GM23338 (cell line): ENCODE measurements around the gene POC1B. TPM values are rescaled to one million over a fixed set of nuclear protein-coding genes. Genes with fewer than 3 reads are reported as not detected.

Experiments used
- ATAC-seq: fragments of 200-7000 bp; cut with Tn5 transposase; 3 replicates; pipeline ENCODE4 v1.9.1; 2020
- DNase-seq: peaks from one replicate; pipeline ENCODE4 v3.0.0-alpha.2; 2015; ENCODE audit warnings: low spot score
- H2AFZ ChIP-seq: fragments of 200-600 bp; sonication (generic); 2 replicates; pipeline ENCODE4 v1.8.0; 2016; ENCODE audit warnings: antibody characterized with exemption, mild to moderate bottlenecking, moderate library complexity
- H3F3A ChIP-seq: fragments of 200-600 bp; sonication (generic); replicated peaks from 2 replicates; pipeline ENCODE4 v1.8.0; 2017; ENCODE audit warnings: antibody characterized with exemption, mixed run types, low read depth
- H3K27ac ChIP-seq: fragments of 200-600 bp; sonication (generic); 2 replicates; pipeline ENCODE4 v1.6.1; 2016; ENCODE audit warnings: low read depth
- H3K27me3 ChIP-seq: fragments of 200-600 bp; sonication (generic); 2 replicates; pipeline ENCODE4 v1.8.0; 2016; ENCODE audit warnings: mild to moderate bottlenecking, mixed run types, moderate library complexity; ENCODE audit not compliant: insufficient read depth
- H3K36me3 ChIP-seq: fragments of 200-600 bp; sonication (generic); 2 replicates; pipeline ENCODE4 v1.8.0; 2016; ENCODE audit warnings: mild to moderate bottlenecking; ENCODE audit not compliant: insufficient read depth
- H3K4me1 ChIP-seq: fragments of 200-600 bp; sonication (generic); 2 replicates; pipeline ENCODE4 v1.8.0; 2016; ENCODE audit warnings: mild to moderate bottlenecking, moderate library complexity; ENCODE audit not compliant: insufficient read depth
- H3K4me2 ChIP-seq: fragments of 200-600 bp; sonication (generic); 2 replicates; pipeline ENCODE4 v1.7.1; 2017; ENCODE audit warnings: mixed run types
- H3K4me3 ChIP-seq: fragments of 200-600 bp; sonication (generic); 2 replicates; pipeline ENCODE4 v1.6.1; 2016; ENCODE audit warnings: mixed run types
- H3K79me2 ChIP-seq: fragments of 200-600 bp; sonication (generic); replicated peaks from 2 replicates; pipeline ENCODE4 v1.8.0; 2017; ENCODE audit warnings: mild to moderate bottlenecking; ENCODE audit not compliant: insufficient read depth
- H3K9me2 ChIP-seq: fragments of 200-600 bp; sonication (generic); 2 replicates; pipeline ENCODE4 v1.8.0; 2017; ENCODE audit not compliant: insufficient read depth
- H4K20me1 ChIP-seq: fragments of 200-600 bp; sonication (generic); replicated peaks from 2 replicates; pipeline ENCODE4 v1.8.0; 2017; ENCODE audit warnings: mild to moderate bottlenecking; ENCODE audit not compliant: insufficient read depth
- H3K27ac Mint-ChIP-seq: 2 replicates; pipeline ENCODE4 v1.8.0; 2020; ENCODE audit warnings: inconsistent platforms, mild to moderate bottlenecking, moderate library complexity, mixed read lengths
- H3K27me3 Mint-ChIP-seq: 3 replicates; pipeline ENCODE4 v1.8.0; 2022; ENCODE audit warnings: low read depth, mild to moderate bottlenecking, moderate library complexity, mixed read lengths, inconsistent platforms; ENCODE audit not compliant: insufficient read depth, poor library complexity
- H3K36me3 Mint-ChIP-seq: 3 replicates; pipeline ENCODE4 v1.8.0; 2021; ENCODE audit warnings: low read depth, mild to moderate bottlenecking, inconsistent platforms, moderate library complexity, mixed read lengths
- H3K4me1 Mint-ChIP-seq: 3 replicates; pipeline ENCODE4 v1.8.0; 2020; ENCODE audit warnings: mild to moderate bottlenecking, inconsistent platforms, mixed read lengths
- H3K4me3 Mint-ChIP-seq: 3 replicates; pipeline ENCODE4 v1.8.0; 2021; ENCODE audit warnings: moderate library complexity, mild to moderate bottlenecking, inconsistent platforms, mixed read lengths
- H3K9me3 Mint-ChIP-seq: 3 replicates; pipeline ENCODE4 v1.8.0; 2020; ENCODE audit warnings: moderate library complexity, mild to moderate bottlenecking, inconsistent platforms, mixed read lengths
- CREB1 ChIP-seq: fragments of 250-450 bp; sonication (Bioruptor Pico); IDR thresholded peaks from 2 replicates; pipeline ENCODE4 v1.5.0; 2020; ENCODE audit warnings: low read depth, mild to moderate bottlenecking, moderate library complexity
- EZH2 ChIP-seq: fragments of 200-600 bp; sonication (generic); IDR thresholded peaks from one replicate; pipeline ENCODE4 v1.8.0; 2017; ENCODE audit warnings: antibody characterized with exemption, mild to moderate bottlenecking, low read depth; ENCODE audit not compliant: unreplicated experiment
- EZH2phosphoT487 ChIP-seq: fragments of 200-600 bp; sonication (generic); IDR thresholded peaks from one replicate; pipeline ENCODE4 v1.8.1; 2018; ENCODE audit warnings: antibody characterized with exemption; ENCODE audit not compliant: unreplicated experiment
- JUNB ChIP-seq: IDR thresholded peaks from one replicate; pipeline ENCODE4 v1.6.1; 2016; ENCODE audit warnings: antibody characterized with exemption; ENCODE audit not compliant: unreplicated experiment
- NANOG ChIP-seq: IDR thresholded peaks from 2 replicates; pipeline ENCODE4 v1.6.1; 2016; ENCODE audit warnings: antibody characterized with exemption, borderline replicate concordance
- POLR2AphosphoS5 ChIP-seq: IDR thresholded peaks from 2 replicates; pipeline ENCODE4 v1.6.1; 2016; ENCODE audit warnings: antibody characterized with exemption, low read depth
- STAT1 ChIP-seq: IDR thresholded peaks from one replicate; pipeline ENCODE4 v1.6.1; 2016; ENCODE audit warnings: antibody characterized with exemption; ENCODE audit not compliant: unreplicated experiment
- ZNF114 ChIP-seq: fragments of 250-450 bp; sonication (Bioruptor Pico); IDR thresholded peaks from 2 replicates; pipeline ENCODE4 v1.5.0; 2020; ENCODE audit warnings: mild to moderate bottlenecking, moderate library complexity
- ZNF331 ChIP-seq: fragments of 250-450 bp; sonication (Bioruptor Pico); IDR thresholded peaks from 2 replicates; pipeline ENCODE4 v1.5.0; 2020; ENCODE audit warnings: low read depth, mild to moderate bottlenecking, moderate library complexity
- polyA plus RNA-seq: library from polyadenylated mRNA; unstranded; fragments of >200 nt; fragmentation: Nextera tagmentation; extraction: Ambion mirVana; gene quantifications from 2 replicates; pipeline ENCODE4 v1.2.1, GENCODE V29; 2016
- total RNA-seq: library from RNA; depleted of rRNA; stranded (reverse); fragments of >200 nt; shearing (Covaris generic); gene quantifications from 2 replicates; pipeline ENCODE4 v1.2.3, GENCODE V29; 2014
- TF ChIP-seq, protein P1 (sequence below): fragments of 250-450 bp; sonication (Bioruptor Pico); IDR thresholded peaks from 2 replicates; pipeline ENCODE4 v1.5.0; 2020; ENCODE audit warnings: mild to moderate bottlenecking, moderate library complexity
- TF ChIP-seq, protein P2 (sequence below): IDR thresholded peaks from 2 replicates; pipeline ENCODE4 v1.6.1; 2016; ENCODE audit warnings: antibody characterized with exemption
- TF ChIP-seq, protein P3 (sequence below): IDR thresholded peaks from one replicate; pipeline ENCODE4 v1.6.1; 2018; ENCODE audit warnings: antibody characterized with exemption; ENCODE audit not compliant: unreplicated experiment
- TF ChIP-seq, protein P4 (sequence below), 2 experiments: fragments of 200-600 bp in 1 of 2; sonication (generic) in 1 of 2; conservative IDR thresholded peaks; 2 replicates each; pipeline versions ENCODE4 v1.5.1 to v1.6.1; 2016 to 2017; ENCODE audit warnings: antibody characterized with exemption in 2 of 2, low read depth in 2 of 2, mild to moderate bottlenecking in 2 of 2, moderate library complexity in 1 of 2

POC1B gene
- total and polyA plus RNA-seq, 2 experiments from 2014 or later, result 11.8 to 17.5 TPM

DNA sequence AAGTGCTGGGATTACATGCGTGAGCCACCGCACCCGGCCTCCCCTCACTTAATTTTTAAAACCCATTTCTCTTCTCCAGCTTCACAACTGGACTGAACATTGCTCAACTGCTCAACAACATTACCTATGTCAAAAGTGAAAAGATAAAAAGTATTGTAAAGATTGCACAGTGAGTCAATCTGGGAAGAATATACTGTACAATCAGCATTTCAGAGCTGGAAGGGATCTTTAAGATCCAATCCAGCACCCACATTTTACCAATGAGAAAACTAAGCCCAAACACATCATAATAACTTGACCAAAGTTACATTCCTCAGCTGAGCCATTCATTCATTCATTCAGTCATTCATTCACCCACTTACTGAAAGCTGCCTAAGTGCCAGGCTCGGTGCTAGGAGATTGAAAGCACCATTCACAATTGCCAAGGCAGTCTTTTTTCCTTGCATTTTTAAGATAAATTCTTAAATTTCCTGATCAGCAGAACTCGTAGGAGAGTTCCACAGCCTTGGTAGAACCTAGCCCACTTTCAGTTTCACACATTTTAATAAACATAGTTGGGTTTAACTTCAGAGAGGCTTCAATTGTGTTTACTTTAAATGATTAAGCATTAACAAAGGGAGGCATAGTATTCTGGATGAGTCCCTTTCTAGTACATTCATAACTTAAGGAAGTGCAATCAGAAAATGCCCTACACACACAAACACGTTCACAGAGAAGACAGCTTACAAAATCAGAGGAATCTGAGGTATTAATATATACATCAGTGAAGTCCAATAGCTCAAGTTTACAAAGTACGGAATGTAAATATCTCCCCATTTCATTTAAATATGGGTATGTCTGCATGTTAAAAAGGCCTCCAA, 4.3 kb downstream of the POC1B start:
- Histone ChIP-seq H4K20me1 (no peaks in the 10 kb centered on the region), H3K4me3 (no peak overlapping the region), H3K27me3 (no peaks in the 10 kb centered on the region), H3K4me2 (no peak overlapping the region), H3K9me2 (peaks cover 12% of the 10 kb centered on the region; the same call in 1 of the 2 replicates), H3K27ac (no peak overlapping the region), H3K79me2 (peaks cover 28% of the 10 kb centered on the region), H2AFZ (no peak overlapping the region), H3F3A (no peaks in the 10 kb centered on the region), H3K4me1 (peaks cover 9% of the 10 kb centered on the region; the same call in 1 of the 2 replicates), H3K36me3 (no peaks in the 10 kb centered on the region)
- ATAC-seq (no peak), DNase-seq (no peak)
- Mint-ChIP-seq H3K4me3 (no peak overlapping the region), H3K27ac (no peak overlapping the region), H3K27me3 (peaks cover 2% of the 10 kb centered on the region), H3K36me3 (peaks cover 16% of the 10 kb centered on the region), H3K9me3 (no peaks in the 10 kb centered on the region; the same call in 2 of the 3 replicates), H3K4me1 (peaks cover 12% of the 10 kb centered on the region)
- TF ChIP-seq STAT1 (no peak), EZH2 (no peak), JUNB (no peak), ZNF331 (CRISPR knock-in tag) (no peak), ZNF114 (no peak), EZH2phosphoT487 (no peak), POLR2AphosphoS5 (no peak), CREB1 (CRISPR knock-in tag) (no peak), NANOG (no peak)
- TF ChIP-seq, protein P1, sequence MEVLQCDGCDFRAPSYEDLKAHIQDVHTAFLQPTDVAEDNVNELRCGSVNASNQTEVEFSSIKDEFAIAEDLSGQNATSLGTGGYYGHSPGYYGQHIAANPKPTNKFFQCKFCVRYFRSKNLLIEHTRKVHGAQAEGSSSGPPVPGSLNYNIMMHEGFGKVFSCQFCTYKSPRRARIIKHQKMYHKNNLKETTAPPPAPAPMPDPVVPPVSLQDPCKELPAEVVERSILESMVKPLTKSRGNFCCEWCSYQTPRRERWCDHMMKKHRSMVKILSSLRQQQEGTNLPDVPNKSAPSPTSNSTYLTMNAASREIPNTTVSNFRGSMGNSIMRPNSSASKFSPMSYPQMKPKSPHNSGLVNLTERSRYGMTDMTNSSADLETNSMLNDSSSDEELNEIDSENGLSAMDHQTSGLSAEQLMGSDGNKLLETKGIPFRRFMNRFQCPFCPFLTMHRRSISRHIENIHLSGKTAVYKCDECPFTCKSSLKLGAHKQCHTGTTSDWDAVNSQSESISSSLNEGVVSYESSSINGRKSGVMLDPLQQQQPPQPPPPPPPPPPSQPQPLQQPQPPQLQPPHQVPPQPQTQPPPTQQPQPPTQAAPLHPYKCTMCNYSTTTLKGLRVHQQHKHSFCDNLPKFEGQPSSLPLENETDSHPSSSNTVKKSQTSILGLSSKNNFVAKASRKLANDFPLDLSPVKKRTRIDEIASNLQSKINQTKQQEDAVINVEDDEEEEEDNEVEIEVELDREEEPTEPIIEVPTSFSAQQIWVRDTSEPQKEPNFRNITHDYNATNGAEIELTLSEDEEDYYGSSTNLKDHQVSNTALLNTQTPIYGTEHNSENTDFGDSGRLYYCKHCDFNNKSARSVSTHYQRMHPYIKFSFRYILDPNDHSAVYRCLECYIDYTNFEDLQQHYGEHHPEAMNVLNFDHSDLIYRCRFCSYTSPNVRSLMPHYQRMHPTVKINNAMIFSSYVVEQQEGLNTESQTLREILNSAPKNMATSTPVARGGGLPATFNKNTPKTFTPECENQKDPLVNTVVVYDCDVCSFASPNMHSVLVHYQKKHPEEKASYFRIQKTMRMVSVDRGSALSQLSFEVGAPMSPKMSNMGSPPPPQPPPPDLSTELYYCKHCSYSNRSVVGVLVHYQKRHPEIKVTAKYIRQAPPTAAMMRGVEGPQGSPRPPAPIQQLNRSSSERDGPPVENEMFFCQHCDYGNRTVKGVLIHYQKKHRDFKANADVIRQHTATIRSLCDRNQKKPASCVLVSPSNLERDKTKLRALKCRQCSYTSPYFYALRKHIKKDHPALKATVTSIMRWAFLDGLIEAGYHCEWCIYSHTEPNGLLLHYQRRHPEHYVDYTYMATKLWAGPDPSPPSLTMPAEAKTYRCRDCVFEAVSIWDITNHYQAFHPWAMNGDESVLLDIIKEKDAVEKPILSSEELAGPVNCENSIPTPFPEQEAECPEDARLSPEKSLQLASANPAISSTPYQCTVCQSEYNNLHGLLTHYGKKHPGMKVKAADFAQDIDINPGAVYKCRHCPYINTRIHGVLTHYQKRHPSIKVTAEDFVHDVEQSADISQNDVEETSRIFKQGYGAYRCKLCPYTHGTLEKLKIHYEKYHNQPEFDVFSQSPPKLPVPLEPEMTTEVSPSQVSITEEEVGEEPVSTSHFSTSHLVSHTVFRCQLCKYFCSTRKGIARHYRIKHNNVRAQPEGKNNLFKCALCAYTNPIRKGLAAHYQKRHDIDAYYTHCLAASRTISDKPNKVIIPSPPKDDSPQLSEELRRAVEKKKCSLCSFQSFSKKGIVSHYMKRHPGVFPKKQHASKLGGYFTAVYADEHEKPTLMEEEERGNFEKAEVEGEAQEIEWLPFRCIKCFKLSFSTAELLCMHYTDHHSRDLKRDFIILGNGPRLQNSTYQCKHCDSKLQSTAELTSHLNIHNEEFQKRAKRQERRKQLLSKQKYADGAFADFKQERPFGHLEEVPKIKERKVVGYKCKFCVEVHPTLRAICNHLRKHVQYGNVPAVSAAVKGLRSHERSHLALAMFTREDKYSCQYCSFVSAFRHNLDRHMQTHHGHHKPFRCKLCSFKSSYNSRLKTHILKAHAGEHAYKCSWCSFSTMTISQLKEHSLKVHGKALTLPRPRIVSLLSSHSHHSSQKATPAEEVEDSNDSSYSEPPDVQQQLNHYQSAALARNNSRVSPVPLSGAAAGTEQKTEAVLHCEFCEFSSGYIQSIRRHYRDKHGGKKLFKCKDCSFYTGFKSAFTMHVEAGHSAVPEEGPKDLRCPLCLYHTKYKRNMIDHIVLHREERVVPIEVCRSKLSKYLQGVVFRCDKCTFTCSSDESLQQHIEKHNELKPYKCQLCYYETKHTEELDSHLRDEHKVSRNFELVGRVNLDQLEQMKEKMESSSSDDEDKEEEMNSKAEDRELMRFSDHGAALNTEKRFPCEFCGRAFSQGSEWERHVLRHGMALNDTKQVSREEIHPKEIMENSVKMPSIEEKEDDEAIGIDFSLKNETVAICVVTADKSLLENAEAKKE (CRISPR knock-in tag), result no peak
- TF ChIP-seq, protein P2, sequence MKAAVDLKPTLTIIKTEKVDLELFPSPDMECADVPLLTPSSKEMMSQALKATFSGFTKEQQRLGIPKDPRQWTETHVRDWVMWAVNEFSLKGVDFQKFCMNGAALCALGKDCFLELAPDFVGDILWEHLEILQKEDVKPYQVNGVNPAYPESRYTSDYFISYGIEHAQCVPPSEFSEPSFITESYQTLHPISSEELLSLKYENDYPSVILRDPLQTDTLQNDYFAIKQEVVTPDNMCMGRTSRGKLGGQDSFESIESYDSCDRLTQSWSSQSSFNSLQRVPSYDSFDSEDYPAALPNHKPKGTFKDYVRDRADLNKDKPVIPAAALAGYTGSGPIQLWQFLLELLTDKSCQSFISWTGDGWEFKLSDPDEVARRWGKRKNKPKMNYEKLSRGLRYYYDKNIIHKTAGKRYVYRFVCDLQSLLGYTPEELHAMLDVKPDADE, result no peak
- TF ChIP-seq, protein P3, sequence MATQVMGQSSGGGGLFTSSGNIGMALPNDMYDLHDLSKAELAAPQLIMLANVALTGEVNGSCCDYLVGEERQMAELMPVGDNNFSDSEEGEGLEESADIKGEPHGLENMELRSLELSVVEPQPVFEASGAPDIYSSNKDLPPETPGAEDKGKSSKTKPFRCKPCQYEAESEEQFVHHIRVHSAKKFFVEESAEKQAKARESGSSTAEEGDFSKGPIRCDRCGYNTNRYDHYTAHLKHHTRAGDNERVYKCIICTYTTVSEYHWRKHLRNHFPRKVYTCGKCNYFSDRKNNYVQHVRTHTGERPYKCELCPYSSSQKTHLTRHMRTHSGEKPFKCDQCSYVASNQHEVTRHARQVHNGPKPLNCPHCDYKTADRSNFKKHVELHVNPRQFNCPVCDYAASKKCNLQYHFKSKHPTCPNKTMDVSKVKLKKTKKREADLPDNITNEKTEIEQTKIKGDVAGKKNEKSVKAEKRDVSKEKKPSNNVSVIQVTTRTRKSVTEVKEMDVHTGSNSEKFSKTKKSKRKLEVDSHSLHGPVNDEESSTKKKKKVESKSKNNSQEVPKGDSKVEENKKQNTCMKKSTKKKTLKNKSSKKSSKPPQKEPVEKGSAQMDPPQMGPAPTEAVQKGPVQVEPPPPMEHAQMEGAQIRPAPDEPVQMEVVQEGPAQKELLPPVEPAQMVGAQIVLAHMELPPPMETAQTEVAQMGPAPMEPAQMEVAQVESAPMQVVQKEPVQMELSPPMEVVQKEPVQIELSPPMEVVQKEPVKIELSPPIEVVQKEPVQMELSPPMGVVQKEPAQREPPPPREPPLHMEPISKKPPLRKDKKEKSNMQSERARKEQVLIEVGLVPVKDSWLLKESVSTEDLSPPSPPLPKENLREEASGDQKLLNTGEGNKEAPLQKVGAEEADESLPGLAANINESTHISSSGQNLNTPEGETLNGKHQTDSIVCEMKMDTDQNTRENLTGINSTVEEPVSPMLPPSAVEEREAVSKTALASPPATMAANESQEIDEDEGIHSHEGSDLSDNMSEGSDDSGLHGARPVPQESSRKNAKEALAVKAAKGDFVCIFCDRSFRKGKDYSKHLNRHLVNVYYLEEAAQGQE, result no peak
- TF ChIP-seq, protein P4, sequence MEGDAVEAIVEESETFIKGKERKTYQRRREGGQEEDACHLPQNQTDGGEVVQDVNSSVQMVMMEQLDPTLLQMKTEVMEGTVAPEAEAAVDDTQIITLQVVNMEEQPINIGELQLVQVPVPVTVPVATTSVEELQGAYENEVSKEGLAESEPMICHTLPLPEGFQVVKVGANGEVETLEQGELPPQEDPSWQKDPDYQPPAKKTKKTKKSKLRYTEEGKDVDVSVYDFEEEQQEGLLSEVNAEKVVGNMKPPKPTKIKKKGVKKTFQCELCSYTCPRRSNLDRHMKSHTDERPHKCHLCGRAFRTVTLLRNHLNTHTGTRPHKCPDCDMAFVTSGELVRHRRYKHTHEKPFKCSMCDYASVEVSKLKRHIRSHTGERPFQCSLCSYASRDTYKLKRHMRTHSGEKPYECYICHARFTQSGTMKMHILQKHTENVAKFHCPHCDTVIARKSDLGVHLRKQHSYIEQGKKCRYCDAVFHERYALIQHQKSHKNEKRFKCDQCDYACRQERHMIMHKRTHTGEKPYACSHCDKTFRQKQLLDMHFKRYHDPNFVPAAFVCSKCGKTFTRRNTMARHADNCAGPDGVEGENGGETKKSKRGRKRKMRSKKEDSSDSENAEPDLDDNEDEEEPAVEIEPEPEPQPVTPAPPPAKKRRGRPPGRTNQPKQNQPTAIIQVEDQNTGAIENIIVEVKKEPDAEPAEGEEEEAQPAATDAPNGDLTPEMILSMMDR (conservative IDR thresholded peaks at IDR 0.05; ENCODE audit: low read depth in 2 of 2), result no peak
